ENCODE data around the gene CLDN24. TPM values are rescaled to one million over a fixed set of nuclear protein-coding genes. Genes with fewer than 3 reads are reported as not detected.

CLDN24 gene
- polyA plus RNA-seq, 1 of the 3 experiments (the other 2 are of a cell fraction), result not detected

DNA sequence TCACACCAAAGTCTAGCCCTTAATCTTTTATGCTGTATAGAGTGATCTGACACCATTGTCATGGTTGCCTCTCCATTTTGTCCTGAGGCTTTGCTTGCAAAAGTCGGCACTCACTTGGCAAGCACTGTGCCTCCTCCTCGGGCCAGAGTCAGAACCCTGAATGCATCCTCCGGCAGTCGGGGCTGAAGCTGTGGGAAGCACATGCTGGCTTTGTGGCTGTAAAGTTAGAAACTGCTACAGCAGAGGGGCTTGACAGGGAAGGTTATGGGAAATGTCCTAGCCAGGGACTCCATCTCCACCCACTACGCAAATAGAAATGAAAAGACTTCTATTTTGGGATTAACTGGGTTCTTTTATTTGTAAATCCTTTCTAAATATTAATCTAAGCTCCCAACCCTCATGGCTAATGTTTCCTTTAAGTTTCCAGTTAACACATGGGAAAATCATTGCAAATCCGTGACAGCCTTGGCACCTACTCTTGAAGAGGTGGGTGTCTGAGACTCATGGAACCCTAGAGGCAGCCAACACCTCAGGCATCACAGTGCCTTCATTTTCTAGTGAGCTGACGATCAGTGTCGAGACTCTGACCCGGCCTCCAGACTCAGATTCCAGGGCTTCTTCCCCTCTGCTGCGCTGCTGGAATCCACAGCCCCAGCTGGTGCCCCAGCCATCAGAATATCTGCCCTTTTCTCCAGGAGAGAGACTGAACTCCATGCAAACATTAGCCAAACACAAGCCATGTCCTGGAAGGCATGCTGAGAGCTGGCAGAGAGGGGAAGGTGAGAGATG lies 7.9 kb upstream of the CLDN24 start (continued):
- TF ChIP-seq, protein P1, sequence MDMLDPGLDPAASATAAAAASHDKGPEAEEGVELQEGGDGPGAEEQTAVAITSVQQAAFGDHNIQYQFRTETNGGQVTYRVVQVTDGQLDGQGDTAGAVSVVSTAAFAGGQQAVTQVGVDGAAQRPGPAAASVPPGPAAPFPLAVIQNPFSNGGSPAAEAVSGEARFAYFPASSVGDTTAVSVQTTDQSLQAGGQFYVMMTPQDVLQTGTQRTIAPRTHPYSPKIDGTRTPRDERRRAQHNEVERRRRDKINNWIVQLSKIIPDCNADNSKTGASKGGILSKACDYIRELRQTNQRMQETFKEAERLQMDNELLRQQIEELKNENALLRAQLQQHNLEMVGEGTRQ (IDR thresholded peaks at IDR 0.05; ENCODE audit: borderline replicate concordance, low read depth, low read length), result no peak
- no peak for TF ChIP-seq YY1 (IDR thresholded peaks at IDR 0.05; ENCODE audit: low read depth)
- no peak for TF ChIP-seq NFIC (IDR thresholded peaks at IDR 0.05; ENCODE audit: borderline replicate concordance)
- no peak for TF ChIP-seq MAX (IDR thresholded peaks at IDR 0.05; ENCODE audit: low read depth)
- TF ChIP-seq SMC3 (IDR thresholded peaks at IDR 0.05; ENCODE audit: low read depth, low read length), result no peak
- no peak for TF ChIP-seq REST (IDR thresholded peaks at IDR 0.05; ENCODE audit: low read depth, low read length)
- TF ChIP-seq RXRA (IDR thresholded peaks at IDR 0.05; ENCODE audit: borderline replicate concordance, low read depth), result no peak

- Histone ChIP-seq H3K9ac (no peak overlapping the region), H3K4me1 (ENCODE audit: control insufficient read depth in 1 of 2, insufficient read depth in 2 of 2, low read depth in 1 of 2, low read length in 1 of 2) (peaks cover 0 to 5% of the 10 kb centered on the region in 2 experiments; a peak in 2 of 4 replicates), H2AFZ (ENCODE audit: low read depth) (no peak overlapping the region), H3K79me2 (ENCODE audit: insufficient read depth) (no peaks in the 10 kb centered on the region), H3K36me3 (replicated peaks in 1 of 2; ENCODE audit: control insufficient read depth in 1 of 2, insufficient read depth in 2 of 2, low read length in 1 of 2) (no peaks in the 10 kb centered on the region), H3K27ac (ENCODE audit: low read depth in 2 of 2, low read length in 1 of 2) (no peak overlapping the region), H3K4me3 (ENCODE audit: low read depth in 2 of 2, low read length in 1 of 2) (no peak overlapping the region), H3K9me3 (no peaks in the 10 kb centered on the region), H3K9me2 (no peaks in the 10 kb centered on the region), H3F3A (replicated peaks; ENCODE audit: insufficient read depth) (peaks cover 3% of the 10 kb centered on the region), H3K27me3 (ENCODE audit: insufficient read depth) (no peaks in the 10 kb centered on the region), H4K20me1 (ENCODE audit: insufficient read depth) (no peaks in the 10 kb centered on the region), H3K4me2 (no peak overlapping the region)
- WGBS (ENCODE audit: low lambda C conversion rate), result 91% methylated on average over 6 of the region's 6 CpGs
- ChIA-PET POLR2A (no interaction called here), CTCF (no interaction called here)
- TF ChIP-seq, protein P1 (IDR thresholded peaks at IDR 0.05; ENCODE audit: borderline replicate concordance, low read depth, low read length), result no peak
- no peak for TF ChIP-seq SIN3A (IDR thresholded peaks at IDR 0.05; ENCODE audit: borderline replicate concordance, low read depth, low read length)
- TF ChIP-seq NFIC (IDR thresholded peaks at IDR 0.05; ENCODE audit: borderline replicate concordance), result no peak
- TF ChIP-seq JUND (IDR thresholded peaks at IDR 0.05), result no peak
- no peak for TF ChIP-seq GABPA (IDR thresholded peaks at IDR 0.05; ENCODE audit: low read depth)
- no peak for TF ChIP-seq REST (IDR thresholded peaks at IDR 0.05; ENCODE audit: low read depth, low read length)
- TF ChIP-seq MXI1 (IDR thresholded peaks at IDR 0.05; ENCODE audit: low read depth, low read length), result no peak
- TF ChIP-seq, protein P2, sequence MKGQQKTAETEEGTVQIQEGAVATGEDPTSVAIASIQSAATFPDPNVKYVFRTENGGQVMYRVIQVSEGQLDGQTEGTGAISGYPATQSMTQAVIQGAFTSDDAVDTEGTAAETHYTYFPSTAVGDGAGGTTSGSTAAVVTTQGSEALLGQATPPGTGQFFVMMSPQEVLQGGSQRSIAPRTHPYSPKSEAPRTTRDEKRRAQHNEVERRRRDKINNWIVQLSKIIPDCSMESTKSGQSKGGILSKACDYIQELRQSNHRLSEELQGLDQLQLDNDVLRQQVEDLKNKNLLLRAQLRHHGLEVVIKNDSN (IDR thresholded peaks at IDR 0.05; ENCODE audit: borderline replicate concordance, low read depth), result no peak
- no peak for TF ChIP-seq RFX5 (IDR thresholded peaks at IDR 0.05; ENCODE audit: low read length)
- DNase-seq, result no peak
Observed at GRCh38 chr4:183329244-183329643, 7.0 kb upstream of the CLDN24 start.
